ENCODE results near the gene B4GALNT3. TPM values are rescaled to one million over a fixed set of nuclear protein-coding genes. Genes with fewer than 3 reads are reported as not detected.

Gene B4GALNT3
- total and polyA plus RNA-seq, 2 experiments from 2014 or later = 4.4 to 13.9 TPM

DNA sequence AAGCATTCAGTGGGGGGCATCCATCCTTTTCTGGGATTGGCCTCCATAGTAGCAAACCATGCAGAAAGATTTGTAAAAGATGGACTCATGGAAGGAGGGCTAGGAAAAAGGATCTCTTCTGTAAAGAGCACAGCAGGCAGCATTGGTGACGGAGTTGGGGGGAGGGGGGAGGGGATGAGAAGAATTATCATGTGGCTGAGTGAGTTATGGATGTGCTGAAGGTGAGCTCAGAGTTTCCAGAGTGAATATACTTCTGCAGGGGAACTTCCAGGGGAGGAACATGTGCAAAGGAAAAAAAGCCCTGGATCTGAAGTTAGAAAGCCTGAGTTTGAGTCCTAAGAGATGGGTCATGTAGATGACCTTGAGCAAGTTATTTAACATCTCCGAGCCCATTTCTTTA is 3.9 kb upstream of the B4GALNT3 start:
- Histone ChIP-seq H3K9me2 (replicated peaks; ENCODE audit: insufficient read depth) (no peaks in the 10 kb centered on the region), H3K27me3 (peaks cover 27% of the 10 kb centered on the region), H3K27ac (no peak overlapping the region), H3K9me3 (ENCODE audit: low read depth) (no peaks in the 10 kb centered on the region), H3K4me1 (ENCODE audit: insufficient read depth) (peaks cover 8% of the 10 kb centered on the region), H3K4me2 (no peak overlapping the region), H3K36me3 (replicated peaks; ENCODE audit: insufficient read depth, low read depth) (no peaks in the 10 kb centered on the region), H4K20me1 (ENCODE audit: insufficient read depth, poor library complexity, severe bottlenecking) (no peaks in the 10 kb centered on the region), H3K79me2 (no peaks in the 10 kb centered on the region), H2AFZ (no peak overlapping the region), H3K4me3 (no peak overlapping the region)
- TF ChIP-seq EZH2 (IDR thresholded peaks at IDR 0.05; ENCODE audit: borderline replicate concordance) = no peak
- TF ChIP-seq EZH2phosphoT487 (IDR thresholded peaks at IDR 0.05; ENCODE audit: low read depth, severe bottlenecking, unreplicated experiment) = no peak
- TF ChIP-seq, protein P1, sequence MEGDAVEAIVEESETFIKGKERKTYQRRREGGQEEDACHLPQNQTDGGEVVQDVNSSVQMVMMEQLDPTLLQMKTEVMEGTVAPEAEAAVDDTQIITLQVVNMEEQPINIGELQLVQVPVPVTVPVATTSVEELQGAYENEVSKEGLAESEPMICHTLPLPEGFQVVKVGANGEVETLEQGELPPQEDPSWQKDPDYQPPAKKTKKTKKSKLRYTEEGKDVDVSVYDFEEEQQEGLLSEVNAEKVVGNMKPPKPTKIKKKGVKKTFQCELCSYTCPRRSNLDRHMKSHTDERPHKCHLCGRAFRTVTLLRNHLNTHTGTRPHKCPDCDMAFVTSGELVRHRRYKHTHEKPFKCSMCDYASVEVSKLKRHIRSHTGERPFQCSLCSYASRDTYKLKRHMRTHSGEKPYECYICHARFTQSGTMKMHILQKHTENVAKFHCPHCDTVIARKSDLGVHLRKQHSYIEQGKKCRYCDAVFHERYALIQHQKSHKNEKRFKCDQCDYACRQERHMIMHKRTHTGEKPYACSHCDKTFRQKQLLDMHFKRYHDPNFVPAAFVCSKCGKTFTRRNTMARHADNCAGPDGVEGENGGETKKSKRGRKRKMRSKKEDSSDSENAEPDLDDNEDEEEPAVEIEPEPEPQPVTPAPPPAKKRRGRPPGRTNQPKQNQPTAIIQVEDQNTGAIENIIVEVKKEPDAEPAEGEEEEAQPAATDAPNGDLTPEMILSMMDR (IDR thresholded peaks at IDR 0.05; ENCODE audit: poor library complexity) = no peak
- no peak for DNase-seq (ENCODE audit: low spot score)
- WGBS (ENCODE audit: low lambda C conversion rate, missing lambda C conversion rate) = 47% methylated on average over 2 of the region's 2 CpGs

DNA sequence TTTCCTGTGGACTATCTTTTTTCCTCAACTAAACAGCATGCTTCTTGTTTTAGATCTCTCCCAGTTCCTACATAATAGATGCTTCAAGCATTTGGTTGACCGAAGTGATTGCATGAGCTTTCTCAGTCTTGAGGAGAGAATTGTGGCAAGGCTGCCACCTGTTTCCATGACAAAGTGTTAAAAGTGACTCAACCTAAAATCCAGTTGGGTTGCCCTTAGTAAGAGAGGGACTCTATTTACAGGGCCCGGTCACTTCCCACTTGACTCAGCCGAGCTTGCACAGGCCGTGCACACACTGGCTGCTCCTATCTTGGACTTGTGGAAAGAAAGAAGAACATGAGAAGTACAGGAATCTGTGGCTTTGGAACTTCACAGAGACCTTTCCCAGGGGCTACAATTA is 2.1 kb upstream of the B4GALNT3 start:
- Histone ChIP-seq H3K9me3 (ENCODE audit: low read depth) (no peaks in the 10 kb centered on the region), H3K4me1 (ENCODE audit: insufficient read depth) (peaks cover 13% of the 10 kb centered on the region), H2AFZ (no peak overlapping the region), H3K27ac (no peak overlapping the region), H3K9me2 (replicated peaks; ENCODE audit: insufficient read depth) (no peaks in the 10 kb centered on the region), H3K36me3 (replicated peaks; ENCODE audit: insufficient read depth, low read depth) (no peaks in the 10 kb centered on the region), H3K4me2 (no peak overlapping the region), H3K27me3 (peaks cover 42% of the 10 kb centered on the region), H3K4me3 (no peak overlapping the region), H4K20me1 (ENCODE audit: insufficient read depth, poor library complexity, severe bottlenecking) (no peaks in the 10 kb centered on the region), H3K79me2 (no peaks in the 10 kb centered on the region)
- no peak for TF ChIP-seq EZH2 (IDR thresholded peaks at IDR 0.05; ENCODE audit: borderline replicate concordance)
- no peak for DNase-seq (ENCODE audit: low spot score)
- 88% methylated on average over 4 of the region's 4 CpGs for WGBS (ENCODE audit: low lambda C conversion rate, missing lambda C conversion rate)

DNA sequence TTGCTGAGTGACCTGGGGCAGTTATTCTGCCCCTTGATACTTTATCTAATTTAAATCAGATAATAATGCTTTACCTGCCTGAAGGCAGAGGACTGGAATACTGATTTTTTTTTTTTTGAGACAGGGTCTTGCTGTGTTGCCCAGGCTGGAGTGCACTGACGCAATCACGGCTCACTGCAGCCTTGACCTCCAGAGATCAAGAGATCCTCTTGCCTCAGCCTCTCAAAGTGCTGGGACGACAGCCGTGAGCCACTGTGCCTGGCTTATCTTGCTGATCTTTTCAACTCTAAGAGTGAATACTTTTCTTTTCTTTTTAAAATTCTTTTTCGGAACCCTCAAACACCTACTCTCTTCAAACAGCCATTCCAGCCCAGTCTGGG is 699 bp upstream of the B4GALNT3 start:
- WGBS (ENCODE audit: low lambda C conversion rate, missing lambda C conversion rate) = 83% methylated on average over 5 of the region's 5 CpGs
- no peaks in the 10 kb centered on the region for H3K9me3 ChIP-seq (ENCODE audit: low read depth)
- H3K79me2 ChIP-seq = no peaks in the 10 kb centered on the region
- no peaks in the 10 kb centered on the region for H3K36me3 ChIP-seq (replicated peaks; ENCODE audit: insufficient read depth, low read depth)
- peaks cover 44% of the 10 kb centered on the region for H3K27me3 ChIP-seq
- H2AFZ ChIP-seq = peak overlapping the region; percentile 35
- H3K4me3 ChIP-seq = peak overlapping the region; percentile 18
- peak overlapping the region; percentile 91 for H3K4me2 ChIP-seq
- no peak for TF ChIP-seq EZH2phosphoT487 (IDR thresholded peaks at IDR 0.05; ENCODE audit: low read depth, severe bottlenecking, unreplicated experiment)
- TF ChIP-seq, protein P1 (IDR thresholded peaks at IDR 0.05; ENCODE audit: poor library complexity) = no peak
- TF ChIP-seq EZH2 (IDR thresholded peaks at IDR 0.05; ENCODE audit: borderline replicate concordance) = no peak
- H3K4me1 ChIP-seq (ENCODE audit: insufficient read depth) = peaks cover 13% of the 10 kb centered on the region
- H3K27ac ChIP-seq = no peak overlapping the region
- no peaks in the 10 kb centered on the region for H3K9me2 ChIP-seq (replicated peaks; ENCODE audit: insufficient read depth)
- no peak for DNase-seq (ENCODE audit: low spot score)
- no peaks in the 10 kb centered on the region for H4K20me1 ChIP-seq (ENCODE audit: insufficient read depth, poor library complexity, severe bottlenecking)

DNA sequence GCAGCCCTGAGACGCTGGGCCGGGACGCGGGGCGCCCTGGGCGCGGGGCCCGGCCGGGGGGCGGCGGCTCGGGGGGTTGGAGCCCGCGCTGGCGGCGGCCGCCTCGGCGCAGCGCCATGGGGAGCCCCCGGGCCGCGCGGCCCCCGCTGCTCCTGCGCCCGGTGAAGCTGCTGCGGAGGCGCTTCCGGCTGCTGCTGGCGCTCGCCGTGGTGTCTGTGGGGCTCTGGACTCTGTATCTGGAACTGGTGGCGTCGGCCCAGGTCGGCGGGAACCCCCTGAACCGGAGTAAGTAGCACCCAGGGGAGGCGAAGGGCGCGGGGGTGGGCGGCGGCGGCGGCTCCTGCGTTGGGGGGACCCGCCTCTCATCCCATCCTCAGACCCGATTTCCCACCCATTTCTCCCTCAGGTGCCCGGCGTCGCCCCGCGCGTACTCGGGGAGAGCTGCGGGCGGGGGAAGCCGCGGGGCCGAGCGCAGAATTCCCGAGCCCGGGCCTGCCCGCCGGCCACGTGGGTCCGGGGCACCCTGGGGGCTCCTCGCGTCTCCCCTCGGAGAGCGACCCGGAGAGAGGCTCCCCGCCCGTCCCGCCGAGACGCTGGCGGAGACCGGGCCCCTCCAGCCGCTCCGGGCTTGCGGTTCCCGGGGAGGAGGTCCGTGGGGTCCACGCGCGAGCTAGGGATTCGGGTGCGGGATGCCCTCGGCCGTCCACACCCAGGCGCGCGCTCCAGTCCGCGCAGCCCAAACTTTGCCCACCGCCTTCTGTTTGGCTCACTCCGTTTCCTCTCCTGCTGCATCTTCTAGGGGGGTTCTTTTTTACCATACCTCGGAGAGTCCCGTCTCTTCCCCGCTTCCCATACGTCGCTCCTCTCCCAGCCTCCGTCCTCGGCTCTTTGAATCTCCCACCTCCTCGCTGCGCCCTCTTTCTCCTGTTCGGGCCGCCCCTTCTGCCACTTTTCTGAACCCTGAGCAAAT is 807 bp downstream of the B4GALNT3 start:
- peak overlapping the region; percentile 29 for H3K27ac ChIP-seq
- peak overlapping the region; percentile 56 for H2AFZ ChIP-seq
- H3K79me2 ChIP-seq = no peaks in the 10 kb centered on the region
- no peaks in the 10 kb centered on the region for H3K36me3 ChIP-seq (replicated peaks; ENCODE audit: insufficient read depth, low read depth)
- peaks cover 44% of the 10 kb centered on the region for H3K27me3 ChIP-seq
- peak; percentile 48 for DNase-seq (ENCODE audit: low spot score)
- H3K9me2 ChIP-seq (replicated peaks; ENCODE audit: insufficient read depth) = no peaks in the 10 kb centered on the region
- peak overlapping the region; percentile 91 for H3K4me2 ChIP-seq
- peaks cover 16% of the 10 kb centered on the region for H3K4me1 ChIP-seq (ENCODE audit: insufficient read depth)
- no peaks in the 10 kb centered on the region for H4K20me1 ChIP-seq (ENCODE audit: insufficient read depth, poor library complexity, severe bottlenecking)
- TF ChIP-seq EZH2phosphoT487 (IDR thresholded peaks at IDR 0.05; ENCODE audit: low read depth, severe bottlenecking, unreplicated experiment) (no peak), EZH2 (IDR thresholded peaks at IDR 0.05; ENCODE audit: borderline replicate concordance) (no peak)
- no peaks in the 10 kb centered on the region for H3K9me3 ChIP-seq (ENCODE audit: low read depth)
- H3K4me3 ChIP-seq = peak overlapping the region; percentile 18
- 12% methylated on average over 34 of the region's 109 CpGs for WGBS (ENCODE audit: low lambda C conversion rate, missing lambda C conversion rate)

Data from hepatocyte (in vitro differentiated cells).